ENCODE data around the gene BICDL1. TPM values are rescaled to one million over a fixed set of nuclear protein-coding genes. Genes with fewer than 3 reads are reported as not detected.

The BICDL1 gene, protein sequence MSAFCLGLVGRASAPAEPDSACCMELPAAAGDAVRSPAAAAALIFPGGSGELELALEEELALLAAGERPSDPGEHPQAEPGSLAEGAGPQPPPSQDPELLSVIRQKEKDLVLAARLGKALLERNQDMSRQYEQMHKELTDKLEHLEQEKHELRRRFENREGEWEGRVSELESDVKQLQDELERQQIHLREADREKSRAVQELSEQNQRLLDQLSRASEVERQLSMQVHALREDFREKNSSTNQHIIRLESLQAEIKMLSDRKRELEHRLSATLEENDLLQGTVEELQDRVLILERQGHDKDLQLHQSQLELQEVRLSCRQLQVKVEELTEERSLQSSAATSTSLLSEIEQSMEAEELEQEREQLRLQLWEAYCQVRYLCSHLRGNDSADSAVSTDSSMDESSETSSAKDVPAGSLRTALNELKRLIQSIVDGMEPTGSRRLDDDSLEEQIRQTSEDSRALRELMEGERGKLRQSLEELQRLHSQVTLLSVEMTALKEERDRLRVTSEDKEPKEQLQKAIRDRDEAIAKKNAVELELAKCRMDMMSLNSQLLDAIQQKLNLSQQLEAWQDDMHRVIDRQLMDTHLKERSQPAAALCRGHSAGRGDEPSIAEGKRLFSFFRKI
- 10 to 100 TPM in 2 of 7 donors, 1 to 10 TPM in 5; 4.5 to 16.0 (median 9.8) TPM for total RNA-seq
- polyA plus RNA-seq = 1 to 10 TPM; 5.8 to 9.0 (median 7.0) TPM
- long read RNA-seq, donor 1, partial matches to known transcripts = 0 of 1 reads
- long read RNA-seq, donor 1, other reads (novel, unspliced or antisense) = 0 of 1 reads
- long read RNA-seq, donor 2 = 0 reads

DNA sequence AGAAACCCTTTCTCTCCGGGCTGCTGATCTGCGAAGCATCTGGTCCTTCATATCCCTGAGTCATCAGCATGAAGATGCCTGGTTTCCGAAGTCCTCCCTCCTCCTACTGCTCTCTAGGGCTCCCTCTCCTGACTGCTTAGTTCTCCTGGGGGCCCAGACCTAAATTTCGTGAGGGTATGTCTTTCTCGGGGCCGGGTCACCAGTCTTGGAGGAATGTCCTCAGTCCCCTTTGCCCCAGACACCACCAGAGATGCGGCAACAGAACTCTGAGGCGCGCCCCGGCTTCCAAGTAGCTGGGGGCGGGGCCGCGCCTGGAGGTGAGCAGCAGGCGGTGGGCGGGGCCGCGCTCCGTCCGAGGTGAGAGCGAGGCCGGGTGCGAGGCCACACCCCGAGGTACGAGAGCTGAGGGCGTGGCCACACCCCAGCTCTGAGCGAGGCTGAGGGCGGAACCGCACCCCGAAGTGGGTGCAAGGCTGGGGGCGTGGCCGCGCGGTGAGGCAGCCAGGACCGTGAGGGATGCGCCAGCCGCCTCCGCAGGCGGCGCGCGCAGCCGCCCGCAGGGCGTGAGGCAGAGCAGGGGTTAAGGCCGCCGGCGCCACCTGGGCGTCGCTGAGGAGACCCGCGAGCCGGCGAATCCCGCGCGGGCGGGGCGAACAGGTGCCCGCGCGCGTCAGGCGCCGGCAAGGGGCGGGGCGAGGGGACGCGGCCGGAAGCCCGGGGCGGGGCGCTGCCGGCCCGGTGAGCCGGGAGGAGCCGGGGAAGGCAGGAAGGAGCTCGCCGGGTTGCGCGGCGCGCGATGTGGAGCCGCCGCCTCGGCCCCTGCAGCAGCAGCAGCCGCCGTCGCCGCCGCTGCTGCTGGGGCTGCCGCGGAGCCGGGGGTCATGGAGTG is at the start of gene BICDL1:
TSS of gene BICDL1 (plus strand) at position 765 of the 889 bp plus-strand sequence. CDS start 633 bp downstream, outside the sequence.
- peaks cover 0 to 74% (median 0%) of the 10 kb centered on the region in 7 donors for H3K27me3 ChIP-seq (replicated peaks in 1 of 7)
- intact Hi-C loops (cut with DNase I; ENCODE audit: low total_unique reads) = no loop called here
- no peaks in the 10 kb centered on the region for H3K9me3 ChIP-seq
- WGBS, 5 donors = 0 to 4% (median 1%) methylated on average over 7 to 94 of the region's 94 CpGs
- peaks cover 15 to 27% (median 19%) of the 10 kb centered on the region in 6 donors for H3K4me1 ChIP-seq
- peak within 1 kb of the TSS; percentile 49 to 90 (median 67) for H3K4me3 ChIP-seq
- peak within 1 kb of the TSS in 7 of 8 donors; percentile 47 to 88 (median 78) for H3K27ac ChIP-seq
- TF ChIP-seq, protein P1, sequence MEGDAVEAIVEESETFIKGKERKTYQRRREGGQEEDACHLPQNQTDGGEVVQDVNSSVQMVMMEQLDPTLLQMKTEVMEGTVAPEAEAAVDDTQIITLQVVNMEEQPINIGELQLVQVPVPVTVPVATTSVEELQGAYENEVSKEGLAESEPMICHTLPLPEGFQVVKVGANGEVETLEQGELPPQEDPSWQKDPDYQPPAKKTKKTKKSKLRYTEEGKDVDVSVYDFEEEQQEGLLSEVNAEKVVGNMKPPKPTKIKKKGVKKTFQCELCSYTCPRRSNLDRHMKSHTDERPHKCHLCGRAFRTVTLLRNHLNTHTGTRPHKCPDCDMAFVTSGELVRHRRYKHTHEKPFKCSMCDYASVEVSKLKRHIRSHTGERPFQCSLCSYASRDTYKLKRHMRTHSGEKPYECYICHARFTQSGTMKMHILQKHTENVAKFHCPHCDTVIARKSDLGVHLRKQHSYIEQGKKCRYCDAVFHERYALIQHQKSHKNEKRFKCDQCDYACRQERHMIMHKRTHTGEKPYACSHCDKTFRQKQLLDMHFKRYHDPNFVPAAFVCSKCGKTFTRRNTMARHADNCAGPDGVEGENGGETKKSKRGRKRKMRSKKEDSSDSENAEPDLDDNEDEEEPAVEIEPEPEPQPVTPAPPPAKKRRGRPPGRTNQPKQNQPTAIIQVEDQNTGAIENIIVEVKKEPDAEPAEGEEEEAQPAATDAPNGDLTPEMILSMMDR (IDR thresholded peaks at IDR 0.05 in 8 of 11, conservative IDR thresholded peaks at IDR 0.05 in 3 of 11) = no peak
- TF ChIP-seq POLR2A (IDR thresholded peaks at IDR 0.05) = no peak
- TF ChIP-seq POLR2AphosphoS5 (IDR thresholded peaks at IDR 0.05) = peak in 2 of 3 donors; percentile 52 to 56
- DNase-seq = peak; percentile 97
- H3K36me3 ChIP-seq = no peaks in the 10 kb centered on the region

DNA sequence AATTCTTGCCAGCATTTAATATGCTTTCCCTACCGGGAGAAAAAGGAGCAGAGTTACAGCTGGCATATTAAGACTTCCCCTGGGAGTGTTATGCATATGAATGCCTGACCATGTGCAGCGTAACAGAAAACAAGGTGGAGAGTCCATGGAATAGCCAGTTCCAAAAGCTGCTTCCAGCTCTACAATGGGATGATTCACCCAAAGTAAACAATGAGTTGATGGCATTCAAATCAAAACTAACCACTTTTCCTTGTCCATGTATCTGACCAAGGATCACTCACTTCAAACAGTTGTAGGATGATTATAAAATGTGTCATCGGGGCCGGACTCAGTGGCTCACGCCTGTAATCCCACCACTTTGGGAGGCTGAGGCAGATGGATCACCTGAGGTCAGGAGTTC is 48.1 kb upstream of the BICDL1 start:
- Histone ChIP-seq H3K27me3 (replicated peaks in 1 of 7) (peaks cover 0 to 21% (median 0%) of the 10 kb centered on the region in 7 donors), H3K27ac (no peak overlapping the region), H3K4me1 (no peaks in the 10 kb centered on the region), H3K4me3 (no peak overlapping the region), H3K36me3 (no peaks in the 10 kb centered on the region), H3K9me3 (no peaks in the 10 kb centered on the region)
- peak; percentile 2 for DNase-seq
- 59 to 78% (median 70%) methylated on average over 5 of the region's 5 CpGs for WGBS, 5 donors
- intact Hi-C loops (cut with DNase I; ENCODE audit: low total_unique reads) = no loop called here
- TF ChIP-seq, protein P1 (IDR thresholded peaks at IDR 0.05 in 8 of 11, conservative IDR thresholded peaks at IDR 0.05 in 3 of 11) = no peak
- TF ChIP-seq POLR2A (IDR thresholded peaks at IDR 0.05) (no peak), POLR2AphosphoS5 (IDR thresholded peaks at IDR 0.05) (no peak)

DNA sequence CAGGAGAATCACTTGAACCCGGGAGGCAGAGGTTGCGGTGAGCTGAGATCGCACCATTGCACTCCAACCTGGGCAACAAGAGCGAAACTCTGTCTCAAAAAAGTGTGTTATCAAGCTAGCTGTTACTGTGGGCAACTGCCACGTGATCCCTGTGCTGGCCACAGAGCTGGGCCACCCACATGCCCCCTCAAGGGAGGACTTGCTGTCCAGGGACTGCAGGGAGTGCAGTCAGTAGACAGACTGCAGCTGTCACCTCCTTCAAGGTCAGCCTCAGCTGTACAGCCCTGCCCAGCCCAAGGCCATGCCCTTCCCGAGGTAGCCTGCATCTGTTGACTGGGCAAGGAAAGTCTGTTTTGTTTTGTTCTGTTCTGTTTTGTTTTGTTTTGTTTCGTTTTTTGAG is 46.6 kb upstream of the BICDL1 start:
- 73 to 84% (median 80%) methylated on average over 7 of the region's 7 CpGs for WGBS, 5 donors
- TF ChIP-seq, protein P1 (IDR thresholded peaks at IDR 0.05 in 8 of 11, conservative IDR thresholded peaks at IDR 0.05 in 3 of 11) = no peak
- no peak for TF ChIP-seq POLR2AphosphoS5 (IDR thresholded peaks at IDR 0.05)
- intact Hi-C loops (cut with DNase I; ENCODE audit: low total_unique reads) = no loop called here

More for the DNA sequence above, 46.6 kb upstream of the BICDL1 start:
- no peaks in the 10 kb centered on the region for H3K4me1 ChIP-seq
- peak; percentile 20 for DNase-seq
- no peak overlapping the region for H3K27ac ChIP-seq
- no peak overlapping the region for H3K4me3 ChIP-seq
- H3K36me3 ChIP-seq = no peaks in the 10 kb centered on the region
- no peaks in the 10 kb centered on the region for H3K9me3 ChIP-seq
- H3K27me3 ChIP-seq (replicated peaks in 1 of 7) = peaks cover 0 to 21% (median 0%) of the 10 kb centered on the region in 7 donors
